Measurements from ENCODE around the gene GALNTL6.
"Not testable (repeated sequence)": the region's sequence is repeated elsewhere in the genome, so short reads cannot be mapped to it uniquely, and the experiment has no call there.

Gene GALNTL6

GRCh38 chr4:172691552-172691951 lies 878.3 kb downstream of the GALNTL6 start:
- DNase-seq, result no peak

DNA sequence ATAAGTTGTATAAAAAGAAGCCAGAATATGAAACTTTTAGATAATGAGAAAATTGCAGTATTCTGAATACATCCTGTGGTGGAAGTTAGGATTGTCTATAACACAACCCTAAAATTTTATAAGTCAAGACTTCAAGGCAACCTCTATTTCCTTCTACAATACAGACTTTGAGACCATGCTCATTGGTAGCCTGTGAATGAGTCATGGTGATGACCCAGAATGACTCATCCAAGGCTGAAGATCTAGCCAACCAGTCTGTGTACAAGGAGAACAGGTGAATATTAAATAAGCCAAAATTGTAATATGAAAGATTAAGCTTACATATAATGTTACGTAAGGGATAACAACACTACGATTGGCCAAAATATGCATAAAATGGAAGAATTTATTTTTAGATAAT lies 879.5 kb downstream of the GALNTL6 start:
- DNase-seq, result no peak

GRCh38 chr4:172698256-172698655 lies 885.1 kb downstream of the GALNTL6 start:
- no peak for DNase-seq

DNA sequence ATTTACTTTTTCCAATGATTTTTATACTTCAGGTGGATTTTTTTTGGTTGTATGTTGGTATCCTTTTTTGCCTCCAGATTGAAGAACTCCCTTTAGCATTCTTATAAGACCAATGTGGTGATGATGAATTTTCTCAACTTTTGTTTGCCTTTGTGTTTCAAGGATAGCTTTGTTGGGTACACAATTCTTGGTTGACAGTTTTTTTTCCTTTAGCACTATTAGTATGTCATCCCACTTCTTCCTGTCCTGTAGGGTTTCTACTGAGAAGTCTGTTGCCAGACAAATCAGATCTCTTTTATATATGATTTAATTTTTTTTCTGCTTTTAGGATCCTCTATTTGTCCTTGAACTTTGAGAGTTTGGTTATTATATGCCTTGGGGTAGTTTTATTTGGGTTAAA lies 892.4 kb downstream of the GALNTL6 start:
- DNase-seq, result no peak

DNA sequence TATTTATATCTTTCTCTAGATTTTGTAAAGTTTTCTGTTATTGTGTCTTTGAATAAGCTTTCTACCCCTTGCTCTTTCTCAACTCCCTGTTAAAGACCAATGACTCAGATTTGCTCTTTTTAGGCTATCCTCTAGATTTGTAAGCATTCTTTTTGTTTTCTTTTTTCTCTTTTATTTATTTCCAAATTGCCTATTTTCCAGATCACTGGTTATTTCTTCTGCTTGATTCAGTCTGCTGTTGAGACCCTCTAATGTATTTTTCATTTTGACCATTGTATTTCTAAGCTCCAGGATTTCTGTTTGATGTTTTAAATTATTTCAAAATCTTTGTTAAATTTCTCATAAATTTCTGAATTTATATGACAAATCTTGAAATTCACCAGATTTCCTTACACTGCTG lies 892.8 kb downstream of the GALNTL6 start:
- DNase-seq, result no peak

DNA sequence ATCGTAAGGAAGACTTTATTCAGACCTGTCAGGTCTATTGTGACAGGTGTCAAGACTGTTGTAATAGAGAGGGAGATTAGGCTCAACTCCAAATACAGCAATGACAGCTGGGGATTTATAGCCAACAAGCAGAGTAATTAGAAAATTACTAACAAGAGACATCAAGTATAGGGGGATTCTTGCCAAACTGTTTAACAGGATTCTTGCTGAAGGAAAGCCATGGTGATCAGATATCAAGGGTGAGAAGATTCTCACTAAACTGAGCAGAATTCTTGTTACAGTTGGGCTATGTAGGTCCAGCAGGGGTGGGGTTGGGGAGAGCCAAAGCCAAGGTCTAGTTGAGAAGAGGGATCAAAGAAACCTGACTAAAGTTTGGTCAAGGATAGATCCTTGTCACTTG lies 894.4 kb downstream of the GALNTL6 start:
- no peak for DNase-seq

DNA sequence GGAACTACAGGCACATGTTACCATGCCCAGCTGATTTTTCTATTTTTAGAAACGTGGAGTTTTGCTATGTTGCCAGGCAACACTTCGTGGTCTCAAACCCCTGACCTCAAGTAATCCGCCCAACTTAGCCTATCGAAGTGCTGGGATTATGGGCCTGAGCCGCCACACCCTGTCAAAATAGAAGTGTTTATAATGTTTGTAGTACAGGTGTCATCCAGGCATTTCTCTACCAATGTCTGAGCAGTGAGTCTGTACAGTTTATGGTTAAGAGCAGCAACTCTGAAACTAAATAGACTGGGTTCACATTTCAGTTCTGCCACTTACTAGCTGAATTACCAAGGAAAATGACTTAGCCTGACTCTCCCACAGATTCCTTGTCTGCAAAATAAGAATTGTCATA lies 895.0 kb downstream of the GALNTL6 start:
- DNase-seq, result no peak

DNA sequence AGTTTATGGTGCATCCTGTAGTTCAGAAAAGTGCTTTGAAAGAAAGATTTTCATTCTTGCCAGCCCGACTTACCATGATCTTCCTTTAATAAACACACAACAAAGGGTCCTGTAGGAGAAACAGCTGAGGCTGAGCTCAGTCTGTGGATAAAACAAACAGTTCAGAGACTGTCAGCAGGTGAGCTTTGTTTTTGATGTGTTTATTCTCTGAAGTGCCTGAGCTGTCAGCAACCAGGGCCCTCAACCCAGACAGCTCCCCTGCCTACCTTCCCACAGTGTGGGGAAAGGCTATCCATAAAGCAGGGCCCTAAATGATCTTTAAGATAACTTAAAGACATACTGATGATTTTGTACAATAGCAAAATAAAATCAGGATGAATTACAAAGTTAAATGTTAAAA lies 896.2 kb downstream of the GALNTL6 start:
- DNase-seq, result no peak

GRCh38 chr4:172716291-172716690 lies 903.1 kb downstream of the GALNTL6 start:
- DNase-seq, result no peak

- DNase-seq, result no peak
Measured at GRCh38 chr4:172721659-172722058, 908.5 kb downstream of the GALNTL6 start.

DNA sequence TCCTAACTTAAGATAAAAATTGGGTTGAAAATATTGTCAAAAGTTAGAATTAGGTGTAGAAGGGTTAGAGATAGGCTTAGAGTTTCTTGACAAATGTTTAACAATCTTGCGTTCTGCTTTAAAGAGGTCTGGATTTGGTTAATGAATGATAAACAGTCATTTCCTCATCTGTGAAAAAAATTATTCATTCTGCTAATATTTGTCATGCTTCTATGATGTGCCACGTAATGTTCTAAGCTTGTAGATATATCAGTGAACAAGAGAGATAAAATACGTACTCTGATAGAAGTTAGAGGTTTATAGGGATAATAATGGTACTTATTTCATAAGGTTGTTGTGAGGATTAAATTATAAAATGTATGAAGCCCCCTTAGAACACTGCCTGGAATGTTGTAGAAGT lies 912.4 kb downstream of the GALNTL6 start:
- DNase-seq, result no peak

- DNase-seq, result no peak
Measured at GRCh38 chr4:172726001-172726423, 912.8 kb downstream of the GALNTL6 start.

GRCh38 chr4:172727631-172728030 lies 914.4 kb downstream of the GALNTL6 start:
- no peak for DNase-seq

DNA sequence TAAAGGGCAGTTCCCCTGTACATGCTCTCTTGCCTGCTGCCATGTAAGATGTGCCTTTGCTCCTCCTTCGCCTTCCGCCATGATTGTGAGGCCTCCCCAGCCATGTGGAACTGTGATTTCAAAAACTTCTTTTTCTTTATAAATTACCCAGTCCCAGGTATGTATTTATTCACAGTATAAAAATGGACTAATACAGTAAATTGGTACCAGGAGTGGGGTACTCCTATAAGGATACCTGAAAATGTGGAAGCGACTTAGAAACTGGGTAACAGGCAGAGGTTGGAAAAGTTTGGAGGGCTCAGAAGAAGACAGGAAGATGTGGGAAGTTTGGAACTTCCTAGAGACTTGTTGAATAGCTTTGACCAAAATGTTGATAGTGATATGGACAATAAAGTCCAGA lies 920.4 kb downstream of the GALNTL6 start:
- not testable (repeated sequence) for DNase-seq

- DNase-seq, result no peak
Measured at GRCh38 chr4:172734555-172734954, 921.4 kb downstream of the GALNTL6 start.

DNA sequence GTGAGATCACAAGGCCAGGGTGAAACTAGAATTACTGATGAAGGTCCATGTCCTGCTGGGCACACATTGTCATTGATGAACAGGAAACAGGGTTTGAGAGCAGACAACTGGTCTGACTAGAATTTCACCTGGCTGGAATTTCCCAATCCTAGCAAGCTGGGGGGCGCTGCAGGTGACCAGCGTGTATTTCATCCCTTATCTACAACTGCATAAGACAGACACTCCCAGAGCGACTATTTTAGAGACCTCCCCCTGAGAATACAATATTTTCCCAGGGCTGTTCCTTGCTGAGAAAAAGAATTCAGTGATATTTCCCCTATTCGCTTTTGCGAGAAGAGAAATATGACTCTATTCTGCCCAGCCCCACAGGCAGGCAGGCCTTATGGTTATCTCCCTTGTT lies 922.8 kb downstream of the GALNTL6 start:
- DNase-seq, result no peak

DNA sequence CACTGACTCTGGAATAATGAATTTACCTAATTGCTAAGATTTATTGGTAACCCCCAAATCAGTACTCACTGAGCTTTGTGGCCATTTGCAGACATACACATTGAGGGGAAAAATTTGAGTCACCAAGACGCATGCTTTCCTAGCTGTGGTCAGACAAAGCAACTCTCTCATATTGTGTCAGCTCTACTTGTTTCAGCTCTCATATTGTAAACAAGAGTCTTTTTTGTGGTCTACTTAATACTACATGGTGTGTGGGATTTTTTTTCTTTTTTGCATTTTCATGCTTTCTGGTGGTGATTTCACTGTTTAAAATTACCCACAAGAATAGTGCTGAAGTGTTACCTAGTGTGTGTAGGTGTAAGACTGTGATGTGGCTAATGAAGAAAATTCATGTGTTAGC lies 927.2 kb downstream of the GALNTL6 start:
- no peak for DNase-seq

DNA sequence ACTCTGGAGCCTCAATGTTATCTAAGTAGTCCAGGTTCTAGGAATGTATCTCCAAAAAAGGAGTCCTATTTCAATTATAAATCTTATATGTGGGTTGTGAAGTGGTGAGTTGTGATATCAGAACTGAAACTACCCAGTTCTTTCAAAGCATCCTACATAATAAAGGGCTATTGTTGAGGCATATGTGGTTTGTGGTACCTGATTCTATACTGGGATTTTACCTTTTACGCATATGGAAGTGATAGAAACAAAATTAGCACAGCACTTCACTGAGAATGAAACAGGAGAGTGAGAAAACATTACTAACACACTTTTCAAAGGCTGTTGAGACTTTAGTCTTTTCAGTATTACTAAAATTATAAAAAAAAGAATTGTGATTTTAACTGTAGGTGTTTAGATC lies 937.7 kb downstream of the GALNTL6 start:
- DNase-seq, result no peak

DNA sequence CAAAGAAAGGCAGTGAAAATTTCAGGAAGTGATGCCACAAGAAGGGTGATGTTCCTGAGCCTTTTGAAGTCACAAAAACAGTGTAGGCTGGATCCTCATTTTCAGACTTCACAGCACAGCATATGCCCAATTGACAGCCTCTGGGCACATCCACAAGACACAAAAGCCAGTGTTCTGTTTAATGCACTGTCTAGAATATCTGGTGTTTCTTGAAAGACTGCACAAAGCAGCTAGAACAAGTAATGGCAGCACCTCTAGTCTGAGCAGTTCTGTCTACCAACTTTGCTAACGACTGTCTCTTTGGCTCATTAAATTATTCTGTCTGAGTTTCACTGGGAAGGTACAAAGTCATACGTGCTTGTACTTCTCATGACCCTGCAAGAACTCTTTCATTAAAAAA lies 938.3 kb downstream of the GALNTL6 start:
- no peak for DNase-seq

- no peak for DNase-seq
Measured at GRCh38 chr4:172758586-172759340, 945.6 kb downstream of the GALNTL6 start.

- no peak for DNase-seq
Measured at GRCh38 chr4:172760512-172760911, 947.3 kb downstream of the GALNTL6 start.

- DNase-seq, result no peak
Measured at GRCh38 chr4:172762895-172763294, 949.7 kb downstream of the GALNTL6 start.

- no peak for DNase-seq
Measured at GRCh38 chr4:172770787-172771186, 957.6 kb downstream of the GALNTL6 start.

- DNase-seq, result no peak
Measured at GRCh38 chr4:172772781-172773180, 959.6 kb downstream of the GALNTL6 start.

GRCh38 chr4:172776203-172776861 lies 963.1 kb downstream of the GALNTL6 start:
- DNase-seq, result no peak

Data from activated CD8-positive, alpha-beta memory T cell treated with anti-CD3 and anti-CD28 coated beads, Interleukin-2, amount 50 U/mL, for 4 hours (primary cell).